PFSK-1 (cell line): ENCODE data around the gene JPH3.

Experiments
- FOXP2 ChIP-seq: optimal IDR thresholded peaks from 2 replicates; pipeline ENCODE3; 2011; ENCODE audit warnings: borderline replicate concordance, control low read depth, inconsistent platforms; ENCODE audit not compliant: insufficient read depth; ENCODE audit errors: extremely low read length, extremely low read depth
- POLR2AphosphoS5 ChIP-seq: IDR thresholded peaks from 2 replicates; pipeline ENCODE4 v1.6.1; 2012; ENCODE audit warnings: low read depth, mild to moderate bottlenecking, control low read depth, low read length, moderate library complexity
- SIN3A ChIP-seq: IDR thresholded peaks from 2 replicates; pipeline ENCODE4 v1.6.1; 2012; ENCODE audit warnings: mild to moderate bottlenecking, low read length, moderate library complexity, borderline replicate concordance; ENCODE audit not compliant: insufficient read depth
- TAF1 ChIP-seq: IDR thresholded peaks from 2 replicates; pipeline ENCODE4 v1.6.1; 2012; ENCODE audit warnings: low read length, control low read depth, borderline replicate concordance; ENCODE audit not compliant: insufficient read depth
- TF ChIP-seq, protein P1 (sequence below), 2 experiments: IDR thresholded peaks; 2 replicates each; pipeline versions ENCODE4 v1.6.1 to v1.8.0; 2011 to 2012; ENCODE audit warnings: low read depth in 2 of 2, low read length in 2 of 2, control low read depth in 1 of 2, inconsistent platforms in 1 of 2, mild to moderate bottlenecking in 1 of 2, moderate library complexity in 1 of 2; ENCODE audit not compliant: insufficient read depth in 1 of 2

Gene JPH3

DNA sequence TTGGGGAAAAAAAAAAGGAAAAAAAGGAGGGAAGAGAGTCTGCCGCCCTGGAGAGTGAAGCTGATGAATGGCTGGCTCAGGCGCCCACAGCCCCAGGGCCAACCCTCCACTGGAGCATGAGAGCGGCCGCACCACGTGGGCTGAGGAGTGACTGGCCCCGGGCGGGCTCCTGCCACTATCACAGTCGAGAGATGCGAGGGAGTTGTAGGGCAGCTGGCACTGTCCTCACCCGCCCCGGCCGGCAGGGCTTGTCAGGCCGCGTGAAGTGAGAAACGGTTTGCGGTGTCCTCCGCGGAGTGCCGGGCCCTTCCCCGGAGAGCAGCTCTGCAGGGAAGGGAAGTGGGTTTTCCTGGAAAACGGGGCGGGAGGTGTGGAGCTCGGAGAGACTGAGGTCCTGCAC lies 45.9 kb downstream of the JPH3 start:
- TF ChIP-seq, protein P1, sequence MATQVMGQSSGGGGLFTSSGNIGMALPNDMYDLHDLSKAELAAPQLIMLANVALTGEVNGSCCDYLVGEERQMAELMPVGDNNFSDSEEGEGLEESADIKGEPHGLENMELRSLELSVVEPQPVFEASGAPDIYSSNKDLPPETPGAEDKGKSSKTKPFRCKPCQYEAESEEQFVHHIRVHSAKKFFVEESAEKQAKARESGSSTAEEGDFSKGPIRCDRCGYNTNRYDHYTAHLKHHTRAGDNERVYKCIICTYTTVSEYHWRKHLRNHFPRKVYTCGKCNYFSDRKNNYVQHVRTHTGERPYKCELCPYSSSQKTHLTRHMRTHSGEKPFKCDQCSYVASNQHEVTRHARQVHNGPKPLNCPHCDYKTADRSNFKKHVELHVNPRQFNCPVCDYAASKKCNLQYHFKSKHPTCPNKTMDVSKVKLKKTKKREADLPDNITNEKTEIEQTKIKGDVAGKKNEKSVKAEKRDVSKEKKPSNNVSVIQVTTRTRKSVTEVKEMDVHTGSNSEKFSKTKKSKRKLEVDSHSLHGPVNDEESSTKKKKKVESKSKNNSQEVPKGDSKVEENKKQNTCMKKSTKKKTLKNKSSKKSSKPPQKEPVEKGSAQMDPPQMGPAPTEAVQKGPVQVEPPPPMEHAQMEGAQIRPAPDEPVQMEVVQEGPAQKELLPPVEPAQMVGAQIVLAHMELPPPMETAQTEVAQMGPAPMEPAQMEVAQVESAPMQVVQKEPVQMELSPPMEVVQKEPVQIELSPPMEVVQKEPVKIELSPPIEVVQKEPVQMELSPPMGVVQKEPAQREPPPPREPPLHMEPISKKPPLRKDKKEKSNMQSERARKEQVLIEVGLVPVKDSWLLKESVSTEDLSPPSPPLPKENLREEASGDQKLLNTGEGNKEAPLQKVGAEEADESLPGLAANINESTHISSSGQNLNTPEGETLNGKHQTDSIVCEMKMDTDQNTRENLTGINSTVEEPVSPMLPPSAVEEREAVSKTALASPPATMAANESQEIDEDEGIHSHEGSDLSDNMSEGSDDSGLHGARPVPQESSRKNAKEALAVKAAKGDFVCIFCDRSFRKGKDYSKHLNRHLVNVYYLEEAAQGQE (IDR thresholded peaks at IDR 0.05; ENCODE audit: insufficient read depth in 1 of 2, low read depth in 2 of 2, low read length in 2 of 2), result no peak
- no peak for TF ChIP-seq POLR2AphosphoS5
- TF ChIP-seq SIN3A, result no peak
- TF ChIP-seq FOXP2, result no peak
- no peak for TF ChIP-seq TAF1

DNA sequence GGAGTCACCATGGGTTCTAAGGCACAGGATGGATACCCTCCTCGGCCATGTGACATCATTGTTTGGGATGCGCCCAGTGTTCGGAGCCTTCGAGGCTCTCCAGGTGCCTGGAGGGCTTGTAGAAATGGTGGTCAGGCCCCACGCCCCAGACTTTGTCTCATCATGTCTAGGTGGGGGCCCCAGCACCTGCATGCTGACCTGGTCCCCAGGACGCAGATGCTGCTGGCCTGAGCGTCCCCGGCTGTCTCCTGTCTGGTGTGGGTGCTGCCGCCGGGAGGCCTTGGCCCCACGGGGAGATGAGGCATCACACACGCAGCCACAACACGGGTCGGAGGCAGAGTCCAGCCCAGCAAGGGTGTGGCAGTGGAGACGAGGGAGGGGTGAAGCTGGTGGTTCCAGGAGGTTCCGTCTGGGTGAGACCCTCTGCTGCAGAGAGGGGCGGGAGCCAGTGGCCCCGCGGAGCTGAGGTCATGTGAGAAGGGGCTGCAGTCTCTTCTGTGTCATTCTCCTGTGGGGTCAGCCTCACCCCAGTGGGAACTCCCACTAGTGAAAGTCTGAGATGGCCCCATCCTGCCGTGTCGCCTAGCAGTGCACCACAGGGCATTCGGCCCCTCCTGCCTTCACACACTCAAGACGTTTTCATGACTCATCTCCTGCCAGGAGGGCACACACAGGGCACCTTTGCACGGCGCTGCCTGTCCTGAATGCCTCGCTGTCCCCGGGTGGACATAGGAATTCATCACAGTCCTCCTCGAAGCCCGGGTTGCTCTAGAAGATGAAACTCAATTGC lies 46.6 kb downstream of the JPH3 start:
- TF ChIP-seq, protein P1 (IDR thresholded peaks at IDR 0.05; ENCODE audit: insufficient read depth in 1 of 2, low read depth in 2 of 2, low read length in 2 of 2), result no peak
- no peak for TF ChIP-seq FOXP2
- no peak for TF ChIP-seq TAF1
- no peak for TF ChIP-seq POLR2AphosphoS5
- TF ChIP-seq SIN3A, result no peak

DNA sequence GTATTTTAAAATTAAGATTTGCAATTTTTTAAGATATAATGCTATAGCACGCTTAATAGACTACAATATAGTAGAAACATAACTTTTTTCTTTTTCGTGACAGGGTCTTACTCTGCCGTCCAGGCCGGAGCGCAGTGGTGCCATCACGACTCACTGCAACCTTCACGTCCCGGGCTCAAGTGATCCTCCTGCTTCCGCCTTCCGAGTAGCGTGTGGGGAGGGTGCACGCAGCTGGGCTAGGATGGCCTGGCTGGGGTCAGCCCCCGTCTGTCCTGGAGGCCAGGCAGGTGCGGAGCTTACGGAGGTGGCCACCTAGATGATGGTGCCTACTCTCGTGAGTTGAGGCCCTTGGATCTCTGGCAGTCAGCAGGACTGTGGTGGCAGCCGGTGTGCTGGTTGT lies 50.1 kb downstream of the JPH3 start:
- no peak for TF ChIP-seq TAF1
- no peak for TF ChIP-seq POLR2AphosphoS5
- no peak for TF ChIP-seq FOXP2
- TF ChIP-seq, protein P1 (IDR thresholded peaks at IDR 0.05; ENCODE audit: insufficient read depth in 1 of 2, low read depth in 2 of 2, low read length in 2 of 2), result no peak
- no peak for TF ChIP-seq SIN3A

DNA sequence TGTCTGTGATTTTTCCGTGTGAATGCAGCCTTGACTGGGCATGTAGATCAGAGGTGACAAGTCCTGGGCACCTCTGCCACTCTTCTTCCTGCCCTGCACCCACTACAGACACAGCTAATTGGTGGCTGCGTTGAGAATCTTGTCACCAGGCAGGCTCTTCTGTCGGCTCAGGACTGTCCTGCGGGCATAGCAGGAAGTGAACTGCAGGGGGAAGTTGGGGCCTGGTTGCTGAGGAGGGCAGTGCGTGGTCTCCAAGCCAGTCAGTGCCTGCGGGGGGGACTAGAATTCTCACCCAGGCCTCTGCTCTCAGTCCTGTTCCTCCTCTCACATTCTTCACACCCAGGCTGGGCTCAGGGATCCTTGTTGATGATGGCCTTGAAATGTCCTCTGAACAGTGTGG lies 50.5 kb downstream of the JPH3 start:
- TF ChIP-seq SIN3A, result no peak
- TF ChIP-seq TAF1, result no peak
- no peak for TF ChIP-seq POLR2AphosphoS5
- TF ChIP-seq FOXP2, result no peak
- TF ChIP-seq, protein P1 (IDR thresholded peaks at IDR 0.05; ENCODE audit: insufficient read depth in 1 of 2, low read depth in 2 of 2, low read length in 2 of 2), result no peak
